MM.1S (cell line): Measurements from ENCODE around the gene ACTG1.

Experiments
- DNase-seq: peaks from one replicate; pipeline ENCODE4 v3.0.0-alpha.2; 2015
- H2AFZ ChIP-seq: fragments of 300-600 bp; sonication (generic); 2 replicates; pipeline ENCODE4 v1.6.0; 2016; ENCODE audit warnings: antibody characterized with exemption, low read length
- H3F3A ChIP-seq: fragments of 300-600 bp; sonication (generic); 2 replicates; pipeline ENCODE4 v1.6.1; 2016; ENCODE audit warnings: mild to moderate bottlenecking, antibody characterized with exemption, low read length, moderate library complexity, mixed read lengths; ENCODE audit not compliant: insufficient read depth
- H3K27ac ChIP-seq: fragments of 300-600 bp; sonication (generic); 2 replicates; pipeline ENCODE4 v1.5.1; 2016; ENCODE audit warnings: mild to moderate bottlenecking, low read length
- H3K27me3 ChIP-seq: fragments of 300-600 bp; sonication (generic); replicated peaks from 2 replicates; pipeline ENCODE4 v1.6.0; 2016; ENCODE audit warnings: low read length; ENCODE audit not compliant: insufficient read depth
- H3K36me3 ChIP-seq: fragments of 300-600 bp; sonication (generic); replicated peaks from 2 replicates; pipeline ENCODE4 v1.6.1; 2016; ENCODE audit warnings: mild to moderate bottlenecking, low read length, mixed read lengths; ENCODE audit not compliant: insufficient read depth
- H3K4me1 ChIP-seq: fragments of 300-600 bp; sonication (generic); 2 replicates; pipeline ENCODE4 v1.6.1; 2016; ENCODE audit warnings: low read length, mixed read lengths
- H3K4me2 ChIP-seq: fragments of 300-600 bp; sonication (generic); 2 replicates; pipeline ENCODE4 v1.6.0; 2016; ENCODE audit warnings: low read depth, low read length
- H3K4me3 ChIP-seq: fragments of 300-600 bp; sonication (generic); 2 replicates; pipeline ENCODE4 v1.5.1; 2016; ENCODE audit warnings: low read length, mixed read lengths
- H3K79me2 ChIP-seq: fragments of 300-600 bp; sonication (generic); 2 replicates; pipeline ENCODE4 v1.6.1; 2016; ENCODE audit warnings: mixed run types, low read length, mixed read lengths
- H3K9ac ChIP-seq: fragments of 300-600 bp; sonication (generic); 2 replicates; pipeline ENCODE4 v1.6.1; 2016; ENCODE audit warnings: low read length, mixed read lengths
- H3K9me2 ChIP-seq: fragments of 300-600 bp; sonication (generic); replicated peaks from 2 replicates; pipeline ENCODE4 v1.6.1; 2016; ENCODE audit warnings: mild to moderate bottlenecking, low read length, mixed read lengths; ENCODE audit not compliant: insufficient read depth
- H3K9me3 ChIP-seq: fragments of 300-600 bp; sonication (generic); replicated peaks from 2 replicates; pipeline ENCODE4 v1.6.1; 2016; ENCODE audit warnings: mild to moderate bottlenecking, low read length, mixed read lengths; ENCODE audit not compliant: insufficient read depth
- H4K20me1 ChIP-seq: fragments of 300-600 bp; sonication (generic); 2 replicates; pipeline ENCODE4 v1.6.1; 2016; ENCODE audit warnings: mild to moderate bottlenecking, low read length, moderate library complexity, mixed read lengths; ENCODE audit not compliant: insufficient read depth
- CTCF ChIP-seq: fragments of 300-600 bp; sonication (generic); IDR thresholded peaks from 2 replicates; pipeline ENCODE4 v1.5.1; 2016; ENCODE audit warnings: antibody characterized with exemption, low read length, mixed read lengths
- EZH2 ChIP-seq: fragments of 300-600 bp; sonication (generic); optimal IDR thresholded peaks from 2 replicates; pipeline ENCODE3; 2017; ENCODE audit warnings: low read depth, mild to moderate bottlenecking, antibody characterized with exemption, low read length, mixed read lengths
- EZH2phosphoT487 ChIP-seq: fragments of 300-600 bp; sonication (generic); IDR thresholded peaks from 2 replicates; pipeline ENCODE4 v1.6.1; 2018; ENCODE audit warnings: antibody characterized with exemption, low read length

Gene ACTG1

GRCh38 chr17:81547614-81547982 is 35.0 kb upstream of the ACTG1 start:
- Histone ChIP-seq H3K9me3 (no peaks in the 10 kb centered on the region), H3K36me3 (no peaks in the 10 kb centered on the region), H3K4me1 (0 out of 2 replicates have a peak, but pooled peaks cover 6% of the 10 kb centered on the region), H4K20me1 (no peaks in the 10 kb centered on the region), H3K9me2 (no peaks in the 10 kb centered on the region), H3K9ac (no peak overlapping the region), H2AFZ (no peak overlapping the region), H3F3A (peaks cover 3% of the 10 kb centered on the region), H3K27me3 (no peaks in the 10 kb centered on the region), H3K27ac (no peak overlapping the region), H3K79me2 (peaks cover 27% of the 10 kb centered on the region), H3K4me2 (no peak overlapping the region), H3K4me3 (no peak overlapping the region)
- no peak for TF ChIP-seq CTCF
- no peak for TF ChIP-seq EZH2phosphoT487
- TF ChIP-seq EZH2, result no peak
- no peak for DNase-seq

GRCh38 chr17:81546906-81547613 is 34.5 kb upstream of the ACTG1 start:
- Histone ChIP-seq H3K4me1 (0 out of 2 replicates have a peak, but pooled peaks cover 6% of the 10 kb centered on the region), H4K20me1 (no peaks in the 10 kb centered on the region), H3K9ac (no peak overlapping the region), H3K4me3 (no peak overlapping the region), H2AFZ (no peak overlapping the region), H3K4me2 (no peak overlapping the region), H3K9me3 (no peaks in the 10 kb centered on the region), H3K79me2 (peaks cover 27% of the 10 kb centered on the region), H3K27ac (no peak overlapping the region), H3K36me3 (no peaks in the 10 kb centered on the region), H3K27me3 (no peaks in the 10 kb centered on the region), H3K9me2 (no peaks in the 10 kb centered on the region), H3F3A (no peaks in the 10 kb centered on the region; the same call in 1 of the 2 replicates)
- DNase-seq, result no peak
- TF ChIP-seq EZH2 (no peak), CTCF (no peak), EZH2phosphoT487 (no peak)

- TF ChIP-seq CTCF (no peak), EZH2 (no peak), EZH2phosphoT487 (no peak)
- Histone ChIP-seq H3K79me2 (peaks cover 10% of the 10 kb centered on the region), H4K20me1 (no peaks in the 10 kb centered on the region), H3K9me2 (no peaks in the 10 kb centered on the region), H2AFZ (no peak overlapping the region), H3K4me1 (no peaks in the 10 kb centered on the region), H3K9me3 (no peaks in the 10 kb centered on the region), H3K9ac (no peak overlapping the region), H3K27me3 (no peaks in the 10 kb centered on the region), H3K4me3 (no peak overlapping the region), H3K27ac (no peak overlapping the region), H3F3A (no peaks in the 10 kb centered on the region; the same call in 1 of the 2 replicates), H3K4me2 (no peak overlapping the region), H3K36me3 (no peaks in the 10 kb centered on the region)
- no peak for DNase-seq
These were observed 32.8 kb upstream of the ACTG1 start for GRCh38 chr17:81545160-81545949.
